Trophoblast cell (in vitro differentiated cells and primary cell): ENCODE measurements around the gene PRTN3.
A peak's percentile ranks its signal among the peaks of the same experiment; 100 is the strongest.

Experiments used
- DNase-seq, 2 donors: peaks; one replicate each; pipeline ENCODE4 v3.0.0-alpha.2; 2016
- H2AFZ ChIP-seq: 2 replicates; pipeline ENCODE4 v1.6.1; 2013; ENCODE audit warnings: low read length, moderate library complexity, mild to moderate bottlenecking; ENCODE audit not compliant: insufficient read depth, poor library complexity
- H2AK5ac ChIP-seq: 2 replicates; pipeline ENCODE4 v1.6.1; 2013; ENCODE audit warnings: mild to moderate bottlenecking, low read length
- H2BK120ac ChIP-seq: 2 replicates; pipeline ENCODE4 v1.6.1; 2013; ENCODE audit warnings: low read length, mild to moderate bottlenecking, moderate library complexity; ENCODE audit not compliant: insufficient read depth, poor library complexity
- H2BK12ac ChIP-seq: 2 replicates; pipeline ENCODE4 v1.6.1; 2013; ENCODE audit warnings: mild to moderate bottlenecking, low read length, moderate library complexity
- H2BK5ac ChIP-seq: 2 replicates; pipeline ENCODE4 v1.6.1; 2013; ENCODE audit warnings: low read length, low read depth, moderate library complexity, mild to moderate bottlenecking; ENCODE audit not compliant: poor library complexity
- H3K14ac ChIP-seq: 2 replicates; pipeline ENCODE4 v1.6.1; 2013; ENCODE audit warnings: mild to moderate bottlenecking, low read length
- H3K18ac ChIP-seq: 2 replicates; pipeline ENCODE4 v1.6.1; 2013; ENCODE audit warnings: mild to moderate bottlenecking, low read length
- H3K23ac ChIP-seq: 2 replicates; pipeline ENCODE4 v1.6.1; 2013; ENCODE audit warnings: low read length
- H3K27ac ChIP-seq: 2 replicates; pipeline ENCODE4 v1.5.1; 2013; ENCODE audit warnings: low read depth, mild to moderate bottlenecking, inconsistent platforms, low read length, moderate library complexity
- H3K27me3 ChIP-seq: 2 replicates; pipeline ENCODE4 v1.6.1; 2013; ENCODE audit warnings: inconsistent platforms, mild to moderate bottlenecking, low read length, moderate library complexity; ENCODE audit not compliant: insufficient read depth
- H3K36me3 ChIP-seq, 2 experiments: 1 replicate in 1 of 2; 2 replicates in 1 of 2; pipeline ENCODE4 v1.6.1; 2013; ENCODE audit warnings: low read length in 2 of 2, mild to moderate bottlenecking in 2 of 2, moderate library complexity in 1 of 2; ENCODE audit not compliant: insufficient read depth in 2 of 2, control insufficient read depth in 1 of 2
- H3K4ac ChIP-seq: 2 replicates; pipeline ENCODE4 v1.6.1; 2013; ENCODE audit warnings: low read depth, mild to moderate bottlenecking, low read length, moderate library complexity
- H3K4me1 ChIP-seq, 2 experiments: 1 replicate in 1 of 2; 2 replicates in 1 of 2; pipeline ENCODE4 v1.6.1; 2013; ENCODE audit warnings: low read length in 2 of 2, mild to moderate bottlenecking in 2 of 2, moderate library complexity in 1 of 2; ENCODE audit not compliant: insufficient read depth in 2 of 2, control insufficient read depth in 1 of 2
- H3K4me2 ChIP-seq: 2 replicates; pipeline ENCODE4 v1.6.1; 2013; ENCODE audit warnings: inconsistent platforms, mild to moderate bottlenecking, low read length, moderate library complexity
- H3K4me3 ChIP-seq: 2 replicates; pipeline ENCODE4 v1.5.1; 2013; ENCODE audit warnings: mild to moderate bottlenecking, low read depth, low read length, inconsistent platforms
- H3K79me1 ChIP-seq: one replicate; pipeline ENCODE4 v1.6.1; 2013; ENCODE audit warnings: low read length
- H3K79me2 ChIP-seq: 2 replicates; pipeline ENCODE4 v1.6.1; 2013; ENCODE audit warnings: low read length, mild to moderate bottlenecking; ENCODE audit not compliant: control insufficient read depth, insufficient read depth, poor library complexity
- H3K9ac ChIP-seq: 2 replicates; pipeline ENCODE4 v1.6.1; 2013; ENCODE audit warnings: mild to moderate bottlenecking, low read length
- H3K9me3 ChIP-seq: 2 replicates; pipeline ENCODE4 v1.6.1; 2013; ENCODE audit warnings: low read depth, mild to moderate bottlenecking, control low read depth, inconsistent platforms, low read length; ENCODE audit not compliant: insufficient read depth
- H4K12ac ChIP-seq: 2 replicates; pipeline ENCODE4 v1.6.1; 2013; ENCODE audit warnings: low read depth, mild to moderate bottlenecking, low read length, moderate library complexity
- H4K8ac ChIP-seq: 2 replicates; pipeline ENCODE4 v1.6.1; 2013; ENCODE audit warnings: low read depth, mild to moderate bottlenecking, low read length, moderate library complexity
- H4K91ac ChIP-seq: one replicate; pipeline ENCODE4 v1.6.1; 2013; ENCODE audit warnings: low read depth, mild to moderate bottlenecking, low read length, moderate library complexity
- WGBS: extraction: QIAGEN DNeasy Blood & Tissue Kit; methylation state at CpG from one replicate; pipeline ENCODE4 v1.1.7; 2013; ENCODE audit warnings: missing lambda C conversion rate; ENCODE audit not compliant: insufficient read length, insufficient coverage; ENCODE audit errors: extremely low coverage; 5-methylcytosine and 5-hydroxymethylcytosine counted together

The PRTN3 gene

DNA sequence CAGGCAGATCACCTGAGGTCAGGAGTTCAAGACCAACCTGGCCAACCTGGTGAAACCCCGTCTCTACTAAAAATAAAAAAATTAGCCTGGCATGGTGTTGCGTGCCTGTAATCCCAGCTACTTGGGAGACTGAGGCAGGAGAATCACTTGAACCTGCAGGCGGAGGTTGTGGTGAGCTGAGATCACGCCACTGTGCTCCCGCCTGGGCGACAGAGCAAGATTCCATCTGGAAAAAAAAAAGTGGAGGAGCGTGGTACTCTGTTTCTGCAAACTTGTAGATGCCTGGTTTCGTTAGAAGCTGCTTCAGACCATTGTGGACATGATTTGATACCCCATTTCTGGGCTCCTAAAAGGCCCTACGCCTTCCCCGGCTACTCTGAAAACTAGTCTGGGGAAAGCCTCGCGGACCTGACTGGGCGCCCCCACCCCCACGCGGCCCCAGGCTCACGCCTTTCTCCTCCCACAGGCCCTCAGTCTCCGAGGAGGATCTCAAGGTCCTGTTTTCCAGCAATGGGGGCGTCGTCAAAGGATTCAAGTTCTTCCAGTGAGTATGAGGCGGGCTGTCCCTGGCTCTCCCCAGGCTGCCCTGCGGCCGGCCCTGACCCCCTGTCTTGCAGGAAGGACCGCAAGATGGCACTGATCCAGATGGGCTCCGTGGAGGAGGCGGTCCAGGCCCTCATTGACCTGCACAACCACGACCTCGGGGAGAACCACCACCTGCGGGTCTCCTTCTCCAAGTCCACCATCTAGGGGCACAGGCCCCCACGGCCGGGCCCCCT lies 30.5 kb upstream of the PRTN3 start:
- WGBS: no CpG with 5 or more reads among the region's 30 CpGs
- Histone ChIP-seq H3K4me2 (no peak overlapping the region), H3K27me3 (no peaks in the 10 kb centered on the region), H2AK5ac (no peak overlapping the region), H3K4me3 (no peak overlapping the region), H3K27ac (no peak overlapping the region), H3K79me1 (no peaks in the 10 kb centered on the region), H4K91ac (no peak overlapping the region), H3K14ac (no peak overlapping the region), H3K4me1 (no peaks in the 10 kb centered on the region), H2AFZ (no peak overlapping the region), H3K18ac (no peak overlapping the region), H4K8ac (no peak overlapping the region), H3K23ac (no peak overlapping the region), H4K12ac (no peak overlapping the region), H2BK120ac (no peak overlapping the region), H3K9me3 (peaks cover 10% of the 10 kb centered on the region), H2BK12ac (no peak overlapping the region), H3K4ac (no peak overlapping the region), H3K79me2 (peaks cover 3% of the 10 kb centered on the region), H3K36me3 (peaks cover 96 to 98% of the 10 kb centered on the region in 2 experiments), H3K9ac (no peak overlapping the region), H2BK5ac (no peak overlapping the region)
- DNase-seq: no peak

DNA sequence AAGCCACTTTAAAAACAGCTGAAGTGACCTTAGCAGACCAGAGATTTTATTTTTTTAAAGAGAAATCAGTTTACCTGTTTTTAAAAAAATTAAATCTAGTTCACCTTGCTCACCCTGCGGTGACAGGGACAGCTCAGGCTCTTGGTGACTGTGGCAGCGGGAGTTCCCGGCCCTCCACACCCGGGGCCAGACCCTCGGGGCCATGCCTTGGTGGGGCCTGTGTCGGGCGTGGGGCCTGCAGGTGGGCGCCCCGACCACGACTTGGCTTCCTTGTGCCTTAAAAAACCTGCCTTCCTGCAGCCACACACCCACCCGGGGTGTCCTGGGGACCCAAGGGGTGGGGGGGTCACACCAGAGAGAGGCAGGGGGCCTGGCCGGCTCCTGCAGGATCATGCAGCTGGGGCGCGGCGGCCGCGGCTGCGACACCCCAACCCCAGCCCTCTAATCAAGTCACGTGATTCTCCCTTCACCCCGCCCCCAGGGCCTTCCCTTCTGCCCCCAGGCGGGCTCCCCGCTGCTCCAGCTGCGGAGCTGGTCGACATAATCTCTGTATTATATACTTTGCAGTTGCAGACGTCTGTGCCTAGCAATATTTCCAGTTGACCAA lies 29.8 kb upstream of the PRTN3 start:
- H3K79me2 ChIP-seq: no peaks in the 10 kb centered on the region
- H4K8ac ChIP-seq: no peak overlapping the region
- H3K4me1 ChIP-seq: no peaks in the 10 kb centered on the region
- peaks cover 89 to 98% of the 10 kb centered on the region in 2 experiments for H3K36me3 ChIP-seq
- H2BK120ac ChIP-seq: no peak overlapping the region
- no peak overlapping the region for H3K9ac ChIP-seq
- no peak overlapping the region for H3K4me2 ChIP-seq
- H3K18ac ChIP-seq: no peak overlapping the region
- H2BK5ac ChIP-seq: no peak overlapping the region
- H3K27ac ChIP-seq: no peak overlapping the region
- no peak overlapping the region for H3K14ac ChIP-seq
- peaks cover 10% of the 10 kb centered on the region for H3K9me3 ChIP-seq
- no peak overlapping the region for H3K23ac ChIP-seq
- H2AK5ac ChIP-seq: no peak overlapping the region
- H3K4me3 ChIP-seq: no peak overlapping the region
- H3K4ac ChIP-seq: no peak overlapping the region
- H4K91ac ChIP-seq: no peak overlapping the region
- H3K27me3 ChIP-seq: no peaks in the 10 kb centered on the region
- DNase-seq: peak in 1 of 2 donors; percentile 9
- no peak overlapping the region for H2BK12ac ChIP-seq
- no peak overlapping the region for H4K12ac ChIP-seq
- no CpG with 5 or more reads among the region's 25 CpGs for WGBS
- H2AFZ ChIP-seq: no peak overlapping the region
- no peaks in the 10 kb centered on the region for H3K79me1 ChIP-seq

DNA sequence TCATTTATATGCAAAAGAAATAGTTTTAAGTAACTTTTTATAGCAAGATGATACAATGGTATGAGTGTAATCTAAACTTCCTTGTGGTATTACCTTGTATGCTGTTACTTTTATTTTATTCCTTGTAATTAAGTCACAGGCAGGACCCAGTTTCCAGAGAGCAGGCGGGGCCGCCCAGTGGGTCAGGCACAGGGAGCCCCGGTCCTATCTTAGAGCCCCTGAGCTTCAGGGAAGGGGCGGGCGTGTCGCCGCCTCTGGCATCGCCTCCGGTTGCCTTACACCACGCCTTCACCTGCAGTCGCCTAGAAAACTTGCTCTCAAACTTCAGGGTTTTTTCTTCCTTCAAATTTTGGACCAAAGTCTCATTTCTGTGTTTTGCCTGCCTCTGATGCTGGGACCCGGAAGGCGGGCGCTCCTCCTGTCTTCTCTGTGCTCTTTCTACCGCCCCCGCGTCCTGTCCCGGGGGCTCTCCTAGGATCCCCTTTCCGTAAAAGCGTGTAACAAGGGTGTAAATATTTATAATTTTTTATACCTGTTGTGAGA lies 29.2 kb upstream of the PRTN3 start:
- DNase-seq: peak in 1 of 2 donors; percentile 10
- Histone ChIP-seq H3K79me1 (no peaks in the 10 kb centered on the region), H3K9ac (no peak overlapping the region), H4K8ac (no peak overlapping the region), H2BK5ac (no peak overlapping the region), H4K12ac (no peak overlapping the region), H3K36me3 (peaks cover 83 to 98% of the 10 kb centered on the region in 2 experiments), H3K14ac (no peak overlapping the region), H3K4me1 (no peaks in the 10 kb centered on the region), H3K9me3 (peaks cover 10% of the 10 kb centered on the region), H3K79me2 (no peaks in the 10 kb centered on the region), H2BK12ac (no peak overlapping the region), H3K27ac (no peak overlapping the region), H3K4me2 (no peak overlapping the region), H3K27me3 (no peaks in the 10 kb centered on the region), H2AK5ac (no peak overlapping the region), H3K23ac (no peak overlapping the region), H3K4ac (no peak overlapping the region), H2BK120ac (no peak overlapping the region), H2AFZ (no peak overlapping the region), H3K4me3 (no peak overlapping the region), H4K91ac (no peak overlapping the region), H3K18ac (no peak overlapping the region)
- WGBS: no CpG with 5 or more reads among the region's 20 CpGs

DNA sequence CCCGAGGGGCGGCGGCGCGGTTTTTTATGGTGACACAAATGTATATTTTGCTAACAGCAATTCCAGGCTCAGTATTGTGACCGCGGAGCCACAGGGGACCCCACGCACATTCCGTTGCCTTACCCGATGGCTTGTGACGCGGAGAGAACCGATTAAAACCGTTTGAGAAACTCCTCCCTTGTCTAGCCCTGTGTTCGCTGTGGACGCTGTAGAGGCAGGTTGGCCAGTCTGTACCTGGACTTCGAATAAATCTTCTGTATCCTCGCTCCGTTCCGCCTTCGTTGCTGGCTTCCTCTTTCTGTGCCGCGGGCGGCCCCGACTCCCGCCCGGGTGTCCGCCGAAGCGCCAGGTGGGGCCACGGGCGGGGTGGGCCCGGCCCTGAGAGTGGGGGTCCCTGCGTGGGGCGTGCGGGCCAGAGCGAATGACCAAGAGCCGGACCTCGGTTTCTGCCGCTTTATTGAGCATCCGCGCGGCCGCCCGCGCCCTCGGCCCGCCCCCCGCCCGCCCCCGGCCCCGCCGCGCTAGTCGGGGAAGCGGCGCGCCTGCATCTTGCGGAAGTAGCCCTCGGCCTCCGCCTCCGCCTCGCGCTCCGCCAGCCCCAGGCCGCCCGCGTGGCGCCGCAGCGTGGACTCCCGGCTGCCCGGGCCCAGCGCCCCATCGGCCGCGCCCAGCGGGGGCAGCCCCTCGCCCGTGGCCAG lies 28.6 kb upstream of the PRTN3 start:
- H2AK5ac ChIP-seq: no peak overlapping the region
- H3K4me1 ChIP-seq: no peaks in the 10 kb centered on the region
- no peak overlapping the region for H3K27ac ChIP-seq
- H4K91ac ChIP-seq: no peak overlapping the region
- no peaks in the 10 kb centered on the region for H3K27me3 ChIP-seq
- H2BK120ac ChIP-seq: no peak overlapping the region
- peak in 1 of 2 donors; percentile 42 for DNase-seq
- H3K18ac ChIP-seq: no peak overlapping the region
- H3K9me3 ChIP-seq: peaks cover 10% of the 10 kb centered on the region
- H3K4ac ChIP-seq: no peak overlapping the region
- H3K4me2 ChIP-seq: no peak overlapping the region
- no peak overlapping the region for H2BK12ac ChIP-seq
- no peak overlapping the region for H3K23ac ChIP-seq
- no peak overlapping the region for H2BK5ac ChIP-seq
- no peak overlapping the region for H4K8ac ChIP-seq
- H3K14ac ChIP-seq: no peak overlapping the region
- H4K12ac ChIP-seq: no peak overlapping the region
- H3K79me2 ChIP-seq: no peaks in the 10 kb centered on the region
- peaks cover 77 to 93% of the 10 kb centered on the region in 2 experiments for H3K36me3 ChIP-seq
- H3K4me3 ChIP-seq: no peak overlapping the region
- H3K79me1 ChIP-seq: no peaks in the 10 kb centered on the region
- H3K9ac ChIP-seq: no peak overlapping the region
- H2AFZ ChIP-seq: no peak overlapping the region
- no CpG with 5 or more reads among the region's 80 CpGs for WGBS
